WTC11 (cell line): ENCODE data around the gene TFF3. TPM values are rescaled to one million over a fixed set of nuclear protein-coding genes. Genes with fewer than 3 reads are reported as not detected.

ENCODE experiments used
- ATAC-seq: fragments of 200-7000 bp; cut with Tn5 transposase; 2 replicates; pipeline ENCODE4 v1.10.0; 2021; ENCODE audit warnings: mild to moderate bottlenecking, moderate library complexity
- CTCF ChIA-PET: fragments of 300-600 bp; sonication (Branson Sonifier 250); formaldehyde crosslinking; loops from one replicate; lab custom pipeline; 2021; ENCODE audit warnings: antibody characterized with exemption; lab: Charles Lee
- POLR2A ChIA-PET: fragments of 350-600 bp; sonication (Branson Sonifier 250); formaldehyde crosslinking; loops from one replicate; lab custom pipeline; 2021; ENCODE audit warnings: antibody characterized with exemption; lab: Charles Lee
- DNase-seq: peaks from one replicate; pipeline ENCODE4 v3.0.0; 2021; ENCODE audit warnings: low spot score
- H3K27ac Mint-ChIP-seq: 2 replicates; pipeline ENCODE4 v1.8.0; 2021; ENCODE audit warnings: mixed read lengths
- H3K27me3 Mint-ChIP-seq: 2 replicates; pipeline ENCODE4 v1.8.0; 2021; ENCODE audit warnings: low read depth, mild to moderate bottlenecking, moderate library complexity, mixed read lengths
- H3K36me3 Mint-ChIP-seq: 2 replicates; pipeline ENCODE4 v1.8.0; 2021; ENCODE audit warnings: mixed read lengths
- H3K4me1 Mint-ChIP-seq: 2 replicates; pipeline ENCODE4 v1.8.0; 2022; ENCODE audit warnings: mixed read lengths
- H3K4me3 Mint-ChIP-seq: 2 replicates; pipeline ENCODE4 v1.8.0; 2021; ENCODE audit warnings: mild to moderate bottlenecking, moderate library complexity, mixed read lengths
- H3K9me3 Mint-ChIP-seq: 2 replicates; pipeline ENCODE4 v1.8.0; 2021; ENCODE audit warnings: mixed read lengths
- AFF4 ChIP-seq: sonication (generic); formaldehyde crosslinking; IDR thresholded peaks from 2 replicates; pipeline ENCODE4 v1.8.1; 2023; ENCODE audit warnings: mild to moderate bottlenecking, missing genetic modification reagents, borderline replicate concordance
- AR ChIP-seq: fragments of 250-450 bp; sonication (Bioruptor Pico); IDR thresholded peaks from 2 replicates; pipeline ENCODE4 v1.9.0; 2021; ENCODE audit warnings: mild to moderate bottlenecking
- EMX1 ChIP-seq: fragments of 250-450 bp; sonication (Bioruptor Pico); IDR thresholded peaks from 2 replicates; pipeline ENCODE4 v1.8.0; 2021; ENCODE audit warnings: mild to moderate bottlenecking
- ERG ChIP-seq: fragments of 250-450 bp; sonication (Bioruptor Pico); IDR thresholded peaks from 2 replicates; pipeline ENCODE4 v1.8.0; 2021; ENCODE audit warnings: mild to moderate bottlenecking
- ETV6 ChIP-seq: sonication (generic); formaldehyde crosslinking; IDR thresholded peaks from 2 replicates; pipeline ENCODE4 v1.8.1; 2022; ENCODE audit warnings: mild to moderate bottlenecking, missing genetic modification reagents
- FOXJ3 ChIP-seq: sonication (generic); formaldehyde crosslinking; IDR thresholded peaks from 2 replicates; pipeline ENCODE4 v1.9.0; 2021; ENCODE audit warnings: missing genetic modification reagents, mild to moderate bottlenecking, borderline replicate concordance
- GTF2I ChIP-seq: fragments of 250-450 bp; sonication (Bioruptor Pico); conservative IDR thresholded peaks from 2 replicates; pipeline ENCODE4 v1.4.0; 2021; ENCODE audit warnings: mild to moderate bottlenecking
- HMGXB4 ChIP-seq: sonication (generic); formaldehyde crosslinking; IDR thresholded peaks from 2 replicates; pipeline ENCODE4 v1.8.1; 2023; ENCODE audit warnings: mild to moderate bottlenecking, moderate library complexity, missing genetic modification reagents
- MYBL2 ChIP-seq: sonication (generic); formaldehyde crosslinking; IDR thresholded peaks from 2 replicates; pipeline ENCODE4 v1.8.1; 2023; ENCODE audit warnings: mild to moderate bottlenecking, moderate library complexity, missing genetic modification reagents
- NFE2L1 ChIP-seq: sonication (generic); formaldehyde crosslinking; IDR thresholded peaks from 2 replicates; pipeline ENCODE4 v1.8.1; 2023; ENCODE audit warnings: missing genetic modification reagents
- NR3C1 ChIP-seq: sonication (generic); formaldehyde crosslinking; conservative IDR thresholded peaks from 2 replicates; pipeline ENCODE4 v1.8.1; 2023; ENCODE audit warnings: low read depth, mild to moderate bottlenecking, missing genetic modification reagents
- PRDM15 ChIP-seq: sonication (generic); formaldehyde crosslinking; IDR thresholded peaks from 2 replicates; pipeline ENCODE4 v1.8.0; 2022; ENCODE audit warnings: missing genetic modification reagents
- PREB ChIP-seq: sonication (generic); formaldehyde crosslinking; IDR thresholded peaks from 2 replicates; pipeline ENCODE4 v1.8.1; 2022; ENCODE audit warnings: mild to moderate bottlenecking, missing genetic modification reagents, moderate library complexity, borderline replicate concordance
- TCF7 ChIP-seq: sonication (generic); formaldehyde crosslinking; IDR thresholded peaks from 2 replicates; pipeline ENCODE4 v1.8.0; 2022; ENCODE audit warnings: mild to moderate bottlenecking, low read depth, missing genetic modification reagents, moderate library complexity
- USF1 ChIP-seq: sonication (generic); formaldehyde crosslinking; IDR thresholded peaks from 2 replicates; pipeline ENCODE4 v1.8.0; 2022; ENCODE audit warnings: mild to moderate bottlenecking, missing genetic modification reagents
- ZBTB21 ChIP-seq: sonication (generic); formaldehyde crosslinking; IDR thresholded peaks from 2 replicates; pipeline ENCODE4 v1.8.1; 2023; ENCODE audit warnings: mild to moderate bottlenecking, missing genetic modification reagents, borderline replicate concordance
- ZNF121 ChIP-seq: sonication (generic); formaldehyde crosslinking; IDR thresholded peaks from 2 replicates; pipeline ENCODE4 v1.8.0; 2023; ENCODE audit warnings: missing genetic modification reagents
- ZNF232 ChIP-seq: sonication (generic); formaldehyde crosslinking; IDR thresholded peaks from 2 replicates; pipeline ENCODE4 v1.8.0; 2022; ENCODE audit warnings: mild to moderate bottlenecking, missing genetic modification reagents
- ZNF416 ChIP-seq: fragments of 250-450 bp; sonication (Bioruptor Pico); IDR thresholded peaks from 2 replicates; pipeline ENCODE4 v1.9.0; 2021; ENCODE audit warnings: mild to moderate bottlenecking, inconsistent platforms
- total RNA-seq: library from RNA; stranded (reverse); gene quantifications from 3 replicates; pipeline ENCODE4 v1.2.3, GENCODE V29; 2021

The TFF3 gene
- total RNA-seq, 1 experiment from 2014 or later: 4.2 TPM

- TF ChIP-seq AFF4 (CRISPR knock-in tag): no peak
- no peak for TF ChIP-seq NR3C1
- TF ChIP-seq EMX1 (CRISPR knock-in tag): no peak
- no peak for TF ChIP-seq NFE2L1 (CRISPR knock-in tag)
- no peak for TF ChIP-seq HMGXB4 (CRISPR knock-in tag)
- no peak for TF ChIP-seq USF1 (CRISPR knock-in tag)
Measured at GRCh38 chr21:42319851-42320572, 4.8 kb upstream of the TFF3 start (continued).

GRCh38 chr21:42319376-42319775, 4.2 kb upstream of the TFF3 start:
- Mint-ChIP-seq H3K36me3 (no peaks in the 10 kb centered on the region), H3K4me3 (no peak overlapping the region), H3K4me1 (peaks cover 47% of the 10 kb centered on the region), H3K9me3 (no peaks in the 10 kb centered on the region), H3K27me3 (no peaks in the 10 kb centered on the region; the same call in 1 of the 2 replicates), H3K27ac (0 out of 2 replicates have a peak overlapping the region, but pooled peaks have one; percentile 11)
- ATAC-seq (no peak), DNase-seq (no peak)
- POLR2A ChIA-PET: no interaction called here
- CTCF ChIA-PET: interaction anchor here (0.9 to 11.5 kb wide), 3 partner anchors 10 to 202 kb away, joined by 3 to 165 read pairs (median 34); no protein-coding TSS in a partner anchor
- TF ChIP-seq ZNF232 (CRISPR knock-in tag) (no peak), PRDM15 (CRISPR knock-in tag) (no peak), ZNF121 (CRISPR knock-in tag) (no peak), TCF7 (CRISPR knock-in tag) (no peak), ZBTB21 (CRISPR knock-in tag) (no peak), ERG (no peak), FOXJ3 (CRISPR knock-in tag) (no peak), ETV6 (CRISPR knock-in tag) (no peak), ZNF416 (CRISPR knock-in tag) (no peak), MYBL2 (CRISPR knock-in tag) (no peak), GTF2I (CRISPR knock-in tag) (no peak), PREB (CRISPR knock-in tag) (no peak), AR (no peak)
